HG02642 (cell line): ENCODE data around the gene FTMT.
"Not testable (repeated sequence)": the region's sequence is repeated elsewhere in the genome, so short reads cannot be mapped to it uniquely, and the experiment has no call there.

Experiments used
- ATAC-seq: cut with Tn5 transposase; IDR thresholded peaks from one replicate; pipeline ENCODE4 v1.9.1; 2021; ENCODE audit warnings: mild to moderate bottlenecking; ENCODE audit not compliant: unreplicated experiment, poor library complexity

Gene FTMT

DNA sequence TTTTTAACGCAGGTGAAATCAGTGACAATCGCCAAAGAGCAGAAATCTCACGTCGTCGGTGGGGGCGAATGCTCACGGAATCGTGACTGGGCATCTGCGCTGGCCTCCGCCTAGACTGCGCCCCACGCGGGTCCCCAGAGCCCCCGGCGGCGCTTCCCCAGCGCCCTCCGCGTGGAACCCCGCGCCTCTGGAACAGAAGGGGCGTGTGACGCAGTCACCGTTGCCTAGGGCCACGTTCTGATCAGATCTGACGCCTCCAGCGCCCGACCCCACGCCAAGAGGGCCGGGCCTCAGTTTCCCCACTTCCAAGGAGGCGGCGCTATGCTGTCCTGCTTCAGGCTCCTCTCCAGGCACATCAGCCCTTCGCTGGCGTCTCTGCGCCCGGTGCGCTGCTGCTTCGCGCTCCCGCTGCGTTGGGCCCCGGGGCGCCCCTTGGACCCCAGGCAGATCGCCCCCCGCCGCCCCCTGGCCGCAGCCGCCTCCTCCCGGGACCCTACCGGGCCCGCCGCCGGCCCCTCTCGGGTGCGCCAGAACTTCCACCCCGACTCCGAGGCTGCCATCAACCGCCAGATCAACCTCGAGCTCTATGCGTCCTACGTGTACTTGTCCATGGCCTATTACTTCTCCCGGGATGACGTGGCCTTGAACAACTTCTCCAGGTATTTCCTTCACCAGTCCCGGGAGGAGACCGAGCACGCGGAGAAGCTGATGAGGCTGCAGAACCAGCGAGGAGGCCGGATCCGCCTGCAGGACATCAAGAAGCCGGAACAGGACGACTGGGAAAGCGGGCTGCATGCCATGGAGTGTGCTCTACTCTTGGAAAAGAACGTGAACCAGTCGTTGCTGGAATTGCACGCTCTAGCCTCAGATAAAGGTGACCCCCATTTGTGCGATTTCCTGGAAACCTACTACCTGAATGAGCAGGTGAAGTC lies at the start of gene FTMT:
Gene FTMT (plus strand): TSS at position 240 of the 932 bp plus-strand sequence. CDS start 82 bp downstream, at position 322.
- no peak for ATAC-seq

DNA sequence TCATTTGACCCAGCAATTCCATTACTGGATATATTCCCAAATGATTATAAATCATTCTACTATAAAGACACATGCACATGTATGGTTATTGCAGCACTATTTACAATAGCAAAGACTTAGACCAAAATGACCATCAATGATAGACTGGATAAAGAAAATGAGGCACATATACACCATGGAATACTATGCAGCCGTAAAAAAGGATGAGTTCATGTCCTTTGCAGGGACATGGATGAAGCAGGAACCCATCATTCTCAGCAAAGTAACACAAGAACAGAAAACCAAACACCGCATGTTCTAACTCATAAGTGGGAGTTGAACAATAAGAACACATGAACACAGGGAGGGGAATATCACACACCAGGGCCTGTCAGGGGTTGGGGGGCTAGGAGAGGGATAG lies 46.4 kb upstream of the FTMT start:
- ATAC-seq, result not testable (repeated sequence)

DNA sequence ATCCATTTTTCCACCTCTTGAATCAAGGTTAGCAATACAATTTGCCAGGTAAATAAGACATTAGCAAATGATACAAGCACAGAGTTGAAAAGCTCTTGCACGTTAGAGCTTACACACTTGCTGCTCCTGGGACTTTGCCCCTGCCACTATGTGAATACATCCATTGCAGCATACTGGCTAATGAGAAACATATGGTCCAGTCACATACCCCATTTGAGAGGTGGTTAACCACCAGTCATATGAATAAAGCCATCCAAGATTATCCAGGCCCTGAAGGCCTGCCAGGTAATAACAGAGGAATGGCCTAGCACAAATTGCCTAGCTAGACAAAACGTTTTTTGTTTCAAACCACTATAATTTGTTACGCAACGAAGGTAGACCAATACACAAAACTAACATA lies 45.8 kb upstream of the FTMT start:
- ATAC-seq, result no peak

DNA sequence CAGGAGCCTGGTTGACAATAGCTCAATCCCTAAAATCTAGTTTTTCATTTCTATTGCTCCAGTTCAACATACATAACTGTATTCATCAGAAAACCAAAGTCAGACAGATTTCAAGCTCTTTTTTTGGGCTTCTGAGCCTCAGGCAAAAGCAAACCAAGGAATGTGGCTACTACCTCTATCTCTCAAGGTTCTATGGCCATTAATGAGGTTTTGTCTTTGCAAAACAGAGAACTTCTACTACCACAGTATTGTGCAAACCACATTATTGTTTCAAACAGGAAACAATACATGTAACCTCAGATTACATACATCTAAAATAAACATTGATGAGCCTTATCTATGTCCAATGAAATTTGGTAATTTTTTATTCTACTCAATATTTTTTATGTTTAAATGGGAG lies 35.5 kb upstream of the FTMT start:
- ATAC-seq, result no peak

DNA sequence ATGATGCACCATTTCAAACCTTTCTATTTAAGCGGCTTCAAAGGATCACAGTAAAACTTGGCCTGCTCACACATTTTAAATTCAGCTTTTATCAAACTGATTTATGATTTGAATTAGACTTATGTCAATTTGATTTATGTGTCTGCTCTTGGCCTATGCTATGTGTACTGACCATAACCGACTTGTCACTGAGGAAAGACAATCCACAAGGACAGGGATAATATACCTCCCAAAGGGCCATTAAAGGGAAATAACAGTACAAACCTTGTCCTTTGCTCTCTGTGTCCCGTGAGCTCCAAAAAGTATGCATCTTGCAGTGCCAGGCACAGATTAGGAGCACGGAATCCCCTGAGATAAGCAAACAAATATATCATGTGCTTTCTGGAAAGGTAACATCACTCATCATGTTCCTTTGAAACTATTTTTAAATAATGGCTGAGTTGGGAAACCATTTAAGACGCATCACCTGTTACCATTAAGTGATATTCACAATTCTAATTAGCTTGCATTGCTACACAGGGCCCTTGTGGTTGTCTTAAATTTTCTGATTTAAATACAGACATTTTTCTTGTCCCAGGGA lies 31.9 kb upstream of the FTMT start:
- ATAC-seq, result no peak

DNA sequence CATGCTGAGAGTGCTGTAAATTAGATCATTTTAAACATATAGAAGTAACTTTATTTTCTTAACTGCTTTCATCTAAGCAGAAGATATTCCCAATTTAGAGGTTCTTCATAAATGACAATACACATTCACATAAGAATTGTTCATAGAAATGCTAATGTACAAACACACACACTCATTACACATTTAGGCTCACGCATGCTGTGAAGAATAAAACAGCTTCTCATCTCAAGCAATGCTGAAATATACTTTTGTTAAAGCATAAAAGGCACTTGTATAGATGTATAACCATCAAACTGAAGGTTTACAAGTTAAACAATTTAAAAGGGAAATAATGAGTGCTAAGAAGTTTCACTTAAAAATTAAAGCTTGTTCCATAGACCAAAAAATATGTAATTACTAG lies 18.1 kb upstream of the FTMT start:
- ATAC-seq, result no peak

DNA sequence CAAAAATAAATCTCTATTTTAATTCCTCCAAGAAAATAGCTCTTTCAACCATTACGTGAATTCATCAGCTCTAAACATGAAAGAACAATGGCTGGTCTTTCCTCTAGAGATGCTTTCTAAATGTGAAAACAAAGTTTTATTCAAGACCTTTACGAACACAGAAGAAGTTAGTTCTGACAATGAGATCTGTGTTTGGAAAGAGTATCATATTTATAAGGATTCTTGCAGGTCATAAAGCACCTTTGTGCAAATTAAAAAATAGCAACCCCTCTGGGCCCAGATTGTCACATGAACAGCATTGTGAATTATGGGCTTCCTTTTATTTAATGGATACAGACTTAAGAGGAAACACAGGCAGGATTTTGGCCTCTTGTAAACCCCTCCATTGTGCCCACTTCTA lies 17.7 kb upstream of the FTMT start:
- ATAC-seq, result no peak

DNA sequence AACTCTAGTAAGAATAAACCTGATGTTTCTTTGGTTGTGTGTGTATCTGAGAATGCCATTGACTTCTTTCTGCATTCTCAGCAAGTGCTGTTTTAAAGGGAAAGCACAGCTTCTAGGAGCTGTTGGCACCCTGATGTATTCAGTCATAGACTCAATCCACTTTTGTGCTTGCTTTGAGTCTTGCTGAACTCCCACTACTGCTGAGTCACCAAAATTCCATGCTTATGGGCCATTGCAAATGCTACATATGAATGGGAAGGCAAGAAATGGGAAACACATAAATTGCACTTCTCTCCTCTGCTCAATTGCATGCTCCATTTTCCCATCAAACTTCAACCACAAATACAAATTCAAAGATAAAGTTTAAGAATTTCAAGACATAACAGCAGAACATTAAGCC lies 9.8 kb upstream of the FTMT start:
- no peak for ATAC-seq

DNA sequence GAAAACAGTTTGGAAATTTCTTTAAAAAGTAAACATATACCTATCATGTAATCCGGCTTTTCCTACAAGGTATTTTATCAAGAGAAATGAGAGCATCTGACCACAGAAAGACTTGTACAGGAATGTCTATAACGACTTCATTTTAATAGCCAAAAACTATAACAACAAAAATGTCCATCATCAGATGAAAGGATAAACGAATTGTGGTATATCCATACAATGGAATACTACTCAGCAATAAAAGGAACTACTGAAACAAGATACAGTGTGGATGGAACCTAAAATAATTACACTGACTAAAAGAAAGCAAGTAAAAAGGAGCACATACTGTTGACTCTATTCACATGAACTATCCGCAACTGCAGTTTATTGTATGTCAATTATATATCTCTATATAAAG lies 1.4 kb upstream of the FTMT start:
- ATAC-seq, result no peak

DNA sequence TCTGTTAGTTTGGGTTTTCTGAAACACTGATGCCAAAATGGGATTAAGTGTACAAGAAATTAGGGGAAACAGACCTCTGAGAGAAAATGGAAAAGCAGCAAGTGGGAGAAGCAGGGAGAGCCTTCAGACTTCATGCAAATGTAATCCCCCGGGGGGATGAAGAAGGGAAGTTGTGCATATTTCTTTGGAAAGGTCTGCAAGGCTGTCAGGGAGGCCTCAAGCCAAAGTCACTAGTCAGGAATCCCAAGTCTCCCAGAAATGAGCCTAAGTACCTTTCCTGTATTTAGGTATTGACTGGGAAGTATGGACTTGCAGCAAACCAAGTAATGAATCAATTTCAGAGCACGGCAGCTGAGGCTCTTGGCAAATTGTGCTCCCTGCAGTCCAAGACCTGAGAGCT lies 2.2 kb downstream of the FTMT start:
- ATAC-seq, result no peak

DNA sequence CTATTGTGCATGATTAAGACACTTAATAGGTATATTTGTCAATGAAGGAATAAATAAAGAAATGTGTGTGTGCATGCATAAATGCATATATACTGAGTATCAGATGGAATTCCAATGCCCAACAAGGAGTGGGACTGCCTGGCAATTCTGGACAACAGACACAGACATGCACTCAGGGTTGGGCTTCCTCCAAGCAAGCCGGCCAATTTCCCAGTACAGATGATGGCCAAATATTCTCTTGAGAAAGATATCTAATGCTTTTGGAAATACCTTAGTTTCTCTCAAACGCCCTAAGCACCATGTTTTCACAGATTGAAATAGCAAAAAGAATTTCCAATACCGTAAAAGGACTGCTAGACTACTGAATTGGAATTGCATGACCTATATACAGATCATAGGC lies 11.1 kb downstream of the FTMT start:
- no peak for ATAC-seq

DNA sequence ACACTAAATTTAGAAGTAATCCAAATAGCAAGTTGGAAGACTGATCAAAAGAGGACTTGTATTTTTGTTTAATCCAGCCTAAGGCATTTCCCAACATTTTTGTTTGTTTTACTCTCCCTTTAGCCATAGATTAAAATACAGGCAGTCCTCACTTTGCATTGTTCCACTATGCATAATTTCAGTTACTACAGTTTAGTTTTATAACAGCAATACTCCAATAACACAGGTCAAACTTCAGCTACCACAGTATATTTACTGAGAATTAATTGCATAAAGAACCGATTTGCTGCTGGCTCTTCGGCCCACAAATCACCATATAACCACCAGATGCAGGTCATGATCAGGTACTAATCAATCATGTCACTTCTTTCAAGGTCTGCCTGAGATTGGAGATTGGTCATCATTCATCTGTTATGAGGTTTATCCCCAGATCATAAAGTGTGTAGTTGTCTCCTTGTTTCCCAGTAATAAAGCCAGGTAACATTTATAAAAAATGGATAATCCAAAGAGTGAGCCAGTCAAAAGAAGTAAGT lies 12.1 kb downstream of the FTMT start:
- no peak for ATAC-seq

DNA sequence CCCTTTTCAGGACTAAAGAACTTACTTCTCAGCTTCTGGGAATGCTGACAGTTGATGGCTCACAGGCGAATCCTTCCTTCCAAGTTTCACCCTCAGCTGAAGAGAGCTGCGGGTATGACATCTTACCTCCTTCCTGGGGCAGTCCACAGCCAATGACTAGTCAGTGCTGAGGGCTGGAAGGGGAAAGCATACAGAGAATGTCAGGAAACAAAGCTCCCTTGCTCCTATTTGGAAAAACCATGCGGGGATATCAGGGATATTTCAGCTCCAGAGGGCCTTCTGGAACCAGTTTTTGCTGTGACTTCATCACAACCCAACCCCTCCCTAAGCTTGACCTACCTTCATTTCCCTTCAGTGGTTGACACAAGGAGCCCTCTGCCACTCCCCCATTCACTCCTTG lies 15.7 kb downstream of the FTMT start:
- no peak for ATAC-seq

DNA sequence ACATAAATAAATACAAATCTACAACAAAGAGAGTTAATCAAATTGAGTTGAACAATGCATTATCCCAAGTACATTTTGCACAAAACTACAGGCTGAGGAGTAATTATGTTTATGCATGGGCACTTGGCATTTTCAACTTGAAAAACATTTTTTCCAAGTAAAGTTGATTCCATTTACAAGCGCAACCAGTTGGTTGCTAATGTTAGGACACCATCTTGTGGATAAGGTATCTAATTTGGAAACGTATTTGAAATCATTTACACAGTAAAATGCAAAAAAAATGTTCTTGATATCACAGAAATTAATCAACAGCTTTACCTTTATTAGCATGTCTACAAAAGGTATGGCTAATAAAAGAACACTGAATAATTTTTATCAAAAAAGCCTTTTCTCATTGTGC lies 18.8 kb downstream of the FTMT start:
- ATAC-seq, result no peak

DNA sequence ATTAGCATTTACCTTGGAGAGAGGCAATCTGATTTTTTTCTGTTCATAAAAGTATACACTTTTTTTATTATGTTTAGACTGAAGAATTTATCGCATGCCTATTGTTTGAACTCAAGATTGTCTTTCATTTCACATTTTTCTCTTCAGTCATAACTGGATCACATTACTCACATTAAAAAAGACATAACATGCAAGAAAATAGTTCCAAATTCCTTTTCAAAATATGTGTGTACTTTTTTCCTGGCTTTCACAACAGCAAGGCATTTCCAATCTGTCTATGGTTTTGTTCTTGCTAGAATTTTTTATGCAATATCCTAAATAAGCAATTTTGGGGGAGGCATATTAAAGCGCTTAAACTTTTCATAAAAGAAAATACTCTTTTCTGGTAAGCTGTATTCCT lies 21.2 kb downstream of the FTMT start:
- ATAC-seq, result no peak

DNA sequence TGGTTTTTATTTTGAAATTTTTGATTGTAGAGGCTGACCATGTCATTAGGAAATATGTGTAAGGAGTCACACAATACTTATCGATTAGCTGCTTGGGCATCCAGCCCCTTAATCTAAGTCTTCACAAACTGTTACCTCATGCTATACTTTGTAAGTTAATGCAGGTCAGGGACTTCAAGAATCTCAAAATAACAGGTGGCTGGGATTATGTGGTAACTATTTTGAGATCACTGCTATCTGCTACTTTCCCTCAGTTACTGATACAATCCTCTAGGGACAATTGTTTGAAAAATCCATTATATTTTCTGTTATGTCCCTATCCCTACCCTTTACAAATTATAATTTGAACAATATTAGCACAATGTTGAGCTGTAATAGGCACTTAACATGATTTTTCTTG lies 21.7 kb downstream of the FTMT start:
- no peak for ATAC-seq

DNA sequence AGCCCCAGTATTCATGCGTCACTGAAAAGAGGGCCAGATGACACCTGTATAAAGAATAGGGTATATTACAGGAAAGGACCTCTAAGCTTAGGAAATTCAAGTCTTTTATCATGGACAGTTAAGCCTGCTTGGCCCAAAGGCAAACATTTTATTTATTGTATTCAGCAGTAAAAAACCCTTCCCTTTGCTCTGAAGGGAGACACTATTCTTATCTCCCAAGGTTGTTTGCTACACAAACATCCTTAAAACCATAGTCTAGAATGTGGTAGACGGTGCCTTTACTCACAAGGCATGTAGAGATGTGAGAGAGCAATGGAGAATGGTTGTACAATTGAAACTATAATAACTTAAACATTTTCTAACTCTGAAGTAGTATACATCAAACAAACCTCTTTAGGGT lies 33.9 kb downstream of the FTMT start:
- ATAC-seq, result no peak

DNA sequence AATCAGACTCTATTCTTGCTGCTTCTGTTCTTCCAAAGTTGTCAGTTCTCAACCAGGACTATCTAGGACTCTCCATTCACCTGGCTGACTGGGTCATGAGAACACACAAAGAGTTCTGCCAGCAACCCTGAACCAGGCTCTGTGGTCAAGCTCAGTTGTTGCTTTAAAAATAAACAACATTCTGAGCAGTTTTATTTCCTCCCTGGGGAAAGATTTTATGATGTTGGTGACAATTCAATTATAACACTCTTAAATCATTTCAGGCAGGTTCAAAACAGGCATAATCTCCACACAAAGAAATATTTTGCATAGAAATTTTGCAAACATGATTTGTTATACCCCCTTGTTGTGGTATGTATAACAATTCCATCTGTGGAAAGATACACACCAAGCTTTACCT lies 36.0 kb downstream of the FTMT start:
- ATAC-seq, result no peak

DNA sequence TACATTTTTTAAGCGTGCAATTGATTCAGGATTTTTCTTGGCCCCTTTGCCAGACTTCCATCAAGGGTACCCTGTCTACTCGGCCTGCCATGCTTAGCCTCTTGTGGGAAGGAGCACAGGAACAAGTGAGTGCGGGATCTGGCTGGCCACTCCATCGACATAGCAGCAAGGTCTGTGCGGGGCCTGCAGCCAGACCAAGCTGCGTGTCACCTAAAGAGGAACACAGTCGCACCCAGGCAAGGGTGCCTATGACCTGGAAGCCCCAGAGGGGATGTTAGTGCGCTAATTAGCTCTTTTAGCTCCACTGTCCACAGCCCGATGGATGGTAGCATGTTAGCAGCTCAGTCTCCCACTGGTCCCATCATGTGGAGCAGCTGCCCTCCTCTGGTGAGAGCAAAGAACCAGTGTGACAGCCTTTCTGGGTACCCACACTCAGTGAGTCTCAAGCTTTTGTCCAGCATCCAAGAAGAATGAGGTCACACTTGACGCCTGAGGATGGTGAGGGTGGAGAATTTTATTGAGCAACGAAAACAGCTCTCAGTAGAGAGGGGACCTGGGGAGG lies 38.7 kb downstream of the FTMT start:
- no peak for ATAC-seq

DNA sequence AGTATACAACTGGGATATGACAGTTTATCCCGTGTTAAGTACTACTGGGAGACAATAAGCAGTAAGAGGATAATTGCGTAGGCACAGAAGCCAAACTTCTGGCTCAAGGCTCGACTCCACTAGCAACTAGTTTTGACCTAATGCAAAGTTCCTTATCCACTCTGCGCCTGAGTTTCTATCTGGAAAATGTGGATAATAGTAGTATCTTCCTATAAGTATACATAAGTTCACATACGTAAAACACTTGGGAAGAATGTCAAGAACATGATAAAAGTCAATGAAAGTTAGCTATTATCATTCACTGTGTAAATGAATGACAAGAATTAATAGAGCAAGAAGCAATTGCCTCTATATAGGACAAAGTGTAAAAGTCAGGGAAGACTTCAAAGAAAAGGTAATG lies 45.7 kb downstream of the FTMT start:
- no peak for ATAC-seq

DNA sequence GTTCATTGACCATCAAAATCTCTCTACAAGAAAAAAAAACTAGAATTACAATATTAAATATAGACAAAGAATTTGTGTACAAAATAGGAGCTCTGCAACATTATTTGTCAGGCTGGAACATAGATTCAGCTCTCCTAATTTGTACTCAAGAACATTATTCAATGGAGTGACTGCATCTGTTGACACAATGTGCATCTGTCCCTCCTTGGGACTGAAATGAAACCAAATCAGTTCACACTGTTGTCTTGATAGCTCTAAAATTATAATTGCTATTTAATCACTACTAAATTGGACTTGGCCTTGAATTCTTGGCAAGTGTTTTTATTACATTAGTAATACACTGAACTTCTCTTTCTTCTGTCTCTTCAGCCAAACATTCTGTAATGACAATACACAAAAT lies 47.7 kb downstream of the FTMT start:
- no peak for ATAC-seq
